Stimulated activated CD8-positive, alpha-beta memory T cell treated with anti-CD3 and anti-CD28 coated beads, Interleukin-12 subunit alpha, Interleukin-12 subunit beta, amount 100 ng/mL, for 24 hours (primary cell): ENCODE measurements around the gene NFE2L2.
"Not testable (repeated sequence)": the region's sequence is repeated elsewhere in the genome, so short reads cannot be mapped to it uniquely, and the experiment has no call there.

Experiments used
- DNase-seq: peaks from one replicate; pipeline ENCODE4 v3.0.0-alpha.2; 2020; ENCODE audit errors: extremely low read depth

NFE2L2 gene

DNA sequence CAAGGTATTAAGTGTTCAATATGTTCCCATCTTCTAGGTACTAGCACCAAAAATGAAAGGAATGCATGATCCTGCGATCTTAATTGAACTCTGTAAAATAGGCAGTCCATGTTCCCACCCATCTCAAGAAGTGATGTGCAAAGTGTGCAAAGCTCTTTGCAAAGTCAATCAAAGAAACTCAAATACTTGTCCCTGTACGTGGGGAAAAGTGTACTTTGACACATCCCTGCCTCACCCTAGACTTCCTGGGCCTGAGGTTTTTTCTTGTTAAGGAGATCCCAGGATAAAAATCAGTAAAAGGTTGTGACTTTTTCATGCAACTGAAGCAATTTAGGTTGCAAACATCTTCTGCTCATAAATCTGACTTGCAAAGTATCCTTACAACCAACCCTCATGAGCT, 26.6 kb downstream of the NFE2L2 start:
- no peak for DNase-seq

DNA sequence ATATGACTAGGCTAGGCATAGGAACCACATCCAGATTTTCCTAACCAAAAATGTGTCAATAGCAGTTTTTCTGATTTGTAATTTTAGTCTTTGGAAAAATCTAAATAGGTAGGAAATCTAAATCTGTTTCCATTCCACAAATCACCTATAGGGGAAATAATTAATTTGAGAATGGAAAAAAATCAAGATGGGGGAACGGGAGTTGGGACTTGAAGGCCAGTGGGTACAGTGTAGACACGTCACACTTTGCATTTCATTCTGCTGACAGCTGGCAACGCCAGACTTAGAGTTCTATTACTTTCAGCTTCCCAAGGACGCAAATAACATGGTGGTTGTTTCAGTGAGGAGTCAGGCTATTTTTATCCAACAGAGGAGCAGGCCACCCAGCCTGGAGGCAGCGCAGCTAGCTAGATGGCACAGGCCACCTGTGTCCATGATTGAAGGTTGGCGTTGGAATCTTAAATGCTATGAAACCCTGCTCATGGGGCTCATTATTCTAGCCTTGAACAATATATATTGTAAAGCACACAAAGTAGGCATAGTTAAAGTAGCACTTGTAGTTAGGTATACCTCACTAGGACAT, 28.6 kb downstream of the NFE2L2 start:
- no peak for DNase-seq

DNA sequence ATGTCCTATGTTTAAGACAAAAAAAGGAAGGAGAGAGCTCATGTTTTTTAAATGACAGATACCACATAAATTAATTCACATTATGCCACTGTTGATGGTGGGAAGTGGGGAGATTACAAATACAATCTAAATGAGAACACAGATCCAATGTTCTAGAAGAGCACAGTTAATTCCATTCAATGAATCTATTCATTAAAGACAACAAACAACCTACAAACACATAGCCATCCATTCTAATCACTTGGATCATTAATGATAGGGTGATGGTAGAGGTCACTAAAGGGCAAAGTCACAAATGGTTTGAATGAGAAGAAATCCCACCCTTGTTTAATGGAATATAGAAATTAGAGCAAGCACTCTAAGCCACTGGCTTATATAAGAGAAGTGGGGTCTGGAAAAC, 30.3 kb downstream of the NFE2L2 start:
- no peak for DNase-seq

DNA sequence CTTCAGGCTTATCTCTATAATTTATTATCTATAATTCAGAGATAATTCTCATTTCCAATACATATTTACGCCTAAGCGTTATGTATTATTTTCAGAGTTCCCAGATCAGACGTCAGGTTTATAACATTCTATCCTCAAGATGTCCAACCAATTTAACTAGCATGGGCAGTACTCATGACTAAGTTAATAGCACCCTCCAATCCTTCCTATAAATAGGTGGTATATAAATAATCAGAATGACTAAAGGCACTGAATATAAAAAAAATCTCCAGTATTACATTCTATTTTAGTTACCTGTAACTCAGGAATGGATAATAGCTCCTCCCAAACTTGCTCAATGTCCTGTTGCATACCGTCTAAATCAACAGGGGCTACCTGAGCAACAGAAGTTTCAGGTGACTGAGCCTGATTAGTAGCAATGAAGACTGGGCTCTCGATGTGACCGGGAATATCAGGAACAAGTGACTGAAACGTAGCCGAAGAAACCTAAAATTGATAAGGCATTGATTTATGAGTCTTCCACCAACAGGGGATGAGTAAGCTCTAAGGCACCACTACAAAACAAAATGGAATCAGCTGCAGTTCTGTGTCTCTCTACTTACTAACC, 32.3 kb downstream of the NFE2L2 start:
- no peak for DNase-seq

DNA sequence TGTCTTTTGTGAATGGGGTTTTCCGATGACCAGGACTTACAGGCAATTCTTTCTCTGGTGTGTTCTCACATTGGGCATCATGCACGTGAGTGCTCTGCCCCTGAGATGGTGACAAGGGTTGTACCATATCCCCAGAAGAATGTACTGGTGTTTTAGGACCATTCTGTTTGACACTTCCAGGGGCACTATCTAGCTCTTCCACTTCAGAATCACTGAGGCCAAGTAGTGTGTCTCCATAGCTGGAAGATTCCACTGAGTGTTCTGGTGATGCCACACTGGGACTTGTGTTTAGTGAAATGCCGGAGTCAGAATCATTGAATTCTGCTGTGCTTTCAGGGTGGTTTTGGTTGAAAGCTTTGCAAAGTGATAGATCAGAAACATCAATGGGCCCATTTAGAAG, 33.3 kb downstream of the NFE2L2 start:
- DNase-seq = no peak

DNA sequence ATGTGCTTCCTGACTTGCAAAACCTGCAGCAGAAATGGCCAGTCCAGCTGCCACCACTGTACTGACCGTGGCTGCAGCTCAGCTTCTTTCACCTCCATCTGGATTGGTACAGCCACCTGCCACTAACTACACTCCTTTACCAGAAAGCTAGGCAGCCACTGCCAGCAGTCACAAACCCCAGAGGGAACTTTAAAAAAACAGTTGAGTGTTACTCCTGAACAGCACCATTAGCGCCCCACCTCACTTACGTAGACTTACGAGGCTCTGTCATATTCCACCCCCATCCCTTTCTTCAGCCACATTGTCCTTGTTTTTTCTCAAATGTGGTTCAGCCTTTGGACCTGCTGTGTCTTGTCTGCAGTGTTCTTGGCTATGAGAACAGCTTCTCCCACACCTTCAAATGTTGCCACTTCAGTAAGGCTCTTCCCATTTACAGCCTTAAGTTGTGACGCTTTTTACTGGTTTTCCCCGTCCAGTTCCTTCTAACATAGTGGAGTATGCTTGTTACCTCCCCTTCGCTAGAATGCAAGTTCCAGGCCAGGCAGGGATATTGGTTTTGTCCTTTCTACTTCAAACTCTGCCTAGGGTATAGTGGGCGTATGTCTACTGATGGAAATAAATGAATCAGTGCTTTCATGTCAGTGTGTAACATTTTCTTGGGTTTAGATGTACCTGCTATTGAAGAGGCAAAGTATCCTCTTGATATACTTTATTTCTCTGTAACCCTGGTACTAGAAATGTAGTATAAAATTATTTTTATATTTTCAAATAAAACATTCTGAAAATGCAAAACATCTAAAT, 34.9 kb downstream of the NFE2L2 start:
- DNase-seq = no peak

DNA sequence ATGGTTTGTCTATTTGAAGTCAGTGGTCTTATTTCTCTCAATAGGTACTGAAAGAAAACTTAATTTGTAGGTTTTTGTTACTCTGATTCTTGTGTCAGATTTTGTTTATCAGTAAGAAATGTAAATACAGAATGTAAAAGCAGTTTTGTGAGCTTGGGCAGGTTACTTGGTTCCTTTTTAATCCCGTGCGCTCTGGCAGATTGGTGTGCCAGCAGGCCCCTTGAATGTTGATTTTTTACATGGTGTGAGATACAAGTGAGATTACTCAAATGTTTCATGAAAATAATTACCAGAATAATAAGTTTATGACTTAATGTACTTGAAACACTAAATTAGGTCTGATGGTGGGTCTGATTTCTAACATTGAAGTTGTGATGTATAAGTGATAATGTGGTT, 38.6 kb downstream of the NFE2L2 start:
- DNase-seq = no peak

DNA sequence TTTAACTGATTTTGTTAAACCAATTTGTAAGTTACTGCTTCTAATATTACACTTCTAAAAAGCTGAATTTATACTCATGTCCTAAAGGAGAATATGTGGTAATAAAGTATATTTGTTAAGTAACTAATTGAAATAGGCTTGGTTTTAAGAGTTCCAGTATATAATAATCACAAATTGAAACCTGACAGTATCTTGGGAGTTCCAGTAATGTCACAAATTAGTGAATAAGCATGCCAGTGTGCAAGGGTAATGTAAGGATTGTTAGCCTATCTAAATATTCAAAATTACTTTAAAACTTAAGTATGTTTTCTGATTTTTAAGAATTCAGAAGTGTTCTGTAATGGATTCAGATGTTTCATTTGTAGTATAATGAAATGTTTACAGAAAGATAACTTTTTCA, 41.1 kb downstream of the NFE2L2 start:
- DNase-seq = not testable (repeated sequence)

DNA sequence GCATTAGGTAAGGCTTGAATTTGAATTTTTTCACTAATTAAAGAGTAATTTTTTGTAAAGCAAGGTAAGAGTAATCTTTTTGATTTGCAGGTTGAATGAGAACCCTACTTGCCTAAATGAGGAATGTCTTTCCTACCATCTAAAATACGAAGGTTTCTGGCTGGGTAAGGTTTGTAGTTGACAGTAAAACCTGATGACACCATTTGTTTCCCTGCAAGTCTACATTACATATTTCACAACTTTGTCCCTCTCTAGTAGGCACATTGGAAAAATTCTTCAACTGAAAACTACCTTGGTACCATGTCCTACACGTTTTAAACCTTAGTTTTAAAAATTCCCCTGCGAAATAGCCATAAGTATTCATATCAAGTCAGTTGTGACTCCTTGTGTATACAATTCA, 42.6 kb downstream of the NFE2L2 start:
- DNase-seq = no peak

DNA sequence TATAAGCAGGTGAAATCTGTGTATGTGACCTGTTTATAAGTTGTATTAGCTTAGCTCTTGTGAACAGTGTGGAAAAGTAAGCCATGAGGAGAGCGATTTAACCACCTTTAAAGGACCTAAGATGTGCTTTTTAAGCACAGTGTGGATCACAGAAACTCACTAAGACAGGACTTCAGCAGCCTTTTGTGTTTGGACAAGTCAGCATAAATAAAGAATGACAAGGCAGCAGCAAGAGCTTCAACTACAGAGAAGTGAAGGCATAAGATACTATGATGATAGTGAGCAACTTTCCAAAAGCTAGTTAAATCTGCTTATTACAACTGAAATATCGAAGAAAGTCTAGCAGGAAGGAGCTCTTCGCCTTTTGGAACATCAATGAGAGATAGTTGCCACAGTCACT, 43.0 kb downstream of the NFE2L2 start:
- no peak for DNase-seq

DNA sequence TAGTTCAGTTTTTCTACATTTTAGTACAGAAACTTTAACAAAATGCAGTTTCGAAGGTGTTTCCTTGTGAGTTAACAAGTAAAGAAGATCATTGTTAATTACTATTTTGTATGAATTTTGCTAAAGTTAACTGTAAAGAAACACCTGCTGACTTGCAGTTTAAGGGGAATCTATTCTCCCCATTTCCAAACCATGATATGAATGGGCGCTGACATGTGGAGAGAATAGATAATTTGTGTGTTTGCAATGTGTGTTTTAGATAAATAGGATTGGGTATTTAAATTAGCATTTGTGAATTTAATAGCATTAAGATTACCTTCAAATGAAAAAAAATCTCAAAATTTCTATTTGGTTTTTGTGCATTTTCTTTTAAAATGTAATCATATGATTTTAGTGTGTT, 44.7 kb downstream of the NFE2L2 start:
- DNase-seq = not testable (repeated sequence)

DNA sequence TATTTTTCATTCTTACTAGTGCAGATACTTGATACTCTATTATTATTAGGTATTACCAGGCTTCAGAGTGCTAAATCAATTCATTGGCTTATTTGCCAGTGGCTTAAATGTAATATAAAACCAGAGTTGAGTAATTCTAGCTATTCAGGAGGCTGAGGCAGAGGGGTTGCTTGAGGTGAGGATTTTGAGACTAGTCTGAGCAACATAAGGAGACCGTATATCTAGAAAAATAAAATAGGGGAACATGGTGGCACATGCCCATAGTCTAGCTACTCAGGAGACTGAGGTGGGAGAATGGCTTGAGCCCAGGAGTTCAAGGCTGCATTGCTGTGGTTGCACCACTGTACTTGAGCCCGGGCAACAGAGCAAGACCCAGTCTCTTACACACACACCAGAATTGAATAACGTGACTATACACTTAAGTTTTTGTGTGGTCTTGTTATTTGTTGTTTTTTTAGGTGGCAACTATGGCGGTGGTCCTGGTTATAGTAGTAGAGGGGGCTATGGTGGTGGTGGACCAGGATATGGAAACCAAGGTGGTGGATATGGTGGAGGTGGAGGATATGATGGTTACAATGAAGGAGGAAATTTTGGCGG, 47.2 kb downstream of the NFE2L2 start:
- DNase-seq = no peak

DNA sequence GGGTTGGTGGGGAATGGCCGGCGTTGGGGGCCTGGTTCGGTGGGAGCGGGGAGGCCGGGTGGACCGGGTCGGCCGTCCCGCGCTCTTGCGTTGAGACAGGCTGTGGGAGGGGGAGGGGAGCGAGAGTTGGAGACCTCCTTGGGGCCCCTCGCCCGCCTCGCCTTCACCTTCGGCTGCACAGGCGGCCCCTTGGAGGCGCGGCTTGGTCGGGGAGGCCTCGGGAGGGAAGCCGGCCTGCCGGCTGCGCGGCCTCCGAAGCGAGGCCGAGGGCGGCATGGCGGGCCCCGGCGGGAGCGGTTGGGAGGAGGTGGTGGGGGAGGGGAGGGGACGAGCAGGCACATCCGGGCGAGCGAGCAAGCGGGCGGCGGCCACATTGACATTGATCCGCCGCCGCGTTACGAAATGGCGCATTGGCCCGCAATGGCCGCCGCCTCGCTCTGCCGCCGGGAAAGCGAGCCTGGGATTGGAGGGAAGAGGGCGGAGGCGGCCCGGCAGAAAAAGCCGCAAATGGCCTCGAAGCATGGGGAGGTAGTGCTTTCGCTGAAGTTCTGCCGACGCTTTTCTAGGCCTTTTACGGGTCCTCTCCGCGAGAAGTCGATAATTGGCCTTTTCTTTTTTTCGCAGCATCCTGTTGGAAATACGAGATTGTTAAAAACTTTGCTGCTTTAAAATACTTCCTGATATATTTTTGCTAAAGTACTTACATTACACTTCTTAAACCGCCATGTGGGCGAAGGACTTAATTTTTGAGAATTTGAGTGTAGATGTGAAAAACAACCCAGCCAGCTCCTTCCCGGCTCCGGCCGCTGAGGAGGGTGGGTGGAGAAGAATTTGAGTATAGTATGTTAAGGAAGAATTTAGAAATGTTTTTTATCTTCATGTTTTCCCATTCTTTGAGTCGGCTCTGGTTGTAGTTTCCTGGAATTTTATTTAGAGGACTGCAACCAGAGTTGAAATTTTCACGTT, 51.4 kb downstream of the NFE2L2 start:
- peak; percentile 86 for DNase-seq

DNA sequence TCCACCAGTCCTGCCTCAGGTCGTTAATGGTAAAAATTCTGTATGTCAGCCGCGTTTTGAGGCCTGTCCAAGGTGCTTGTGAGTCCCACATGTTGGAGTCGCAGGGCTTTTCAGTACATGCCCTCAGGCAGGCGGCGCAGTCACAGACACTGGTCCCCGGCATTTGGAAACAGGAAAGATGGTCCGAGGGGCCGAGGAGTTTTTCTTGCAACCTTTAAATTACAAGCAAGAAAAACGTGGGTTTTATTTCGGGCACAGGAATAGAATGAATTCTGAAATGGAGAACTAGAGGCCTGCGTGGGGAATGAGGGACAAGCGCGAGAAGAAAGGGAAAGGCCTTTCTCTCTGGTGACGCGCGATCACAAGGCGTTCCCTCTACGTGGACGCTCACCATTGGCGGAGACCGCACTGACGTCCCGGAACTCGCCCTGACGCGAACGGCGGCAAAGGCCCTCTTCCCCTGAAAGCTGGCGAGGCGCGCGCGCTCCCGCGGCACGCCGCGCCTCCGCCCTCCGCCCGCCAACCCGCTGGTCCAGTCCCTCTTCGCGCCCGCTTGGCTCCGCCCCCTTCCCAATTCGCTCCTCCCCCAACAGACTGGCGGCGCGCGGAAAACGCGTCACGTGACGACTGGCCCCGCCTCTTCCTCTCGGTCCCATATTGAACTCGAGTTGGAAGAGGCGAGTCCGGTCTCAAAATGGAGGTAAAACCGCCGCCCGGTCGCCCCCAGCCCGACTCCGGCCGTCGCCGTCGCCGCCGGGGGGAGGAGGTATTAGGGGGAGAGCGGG, 52.2 kb downstream of the NFE2L2 start, which contains the start of gene HNRNPA3:
HNRNPA3 (plus strand) TSS at position 689 of the 785 bp plus-strand sequence; CDS start at position 695, 6 bp downstream.
- DNase-seq = peak; percentile 97

DNA sequence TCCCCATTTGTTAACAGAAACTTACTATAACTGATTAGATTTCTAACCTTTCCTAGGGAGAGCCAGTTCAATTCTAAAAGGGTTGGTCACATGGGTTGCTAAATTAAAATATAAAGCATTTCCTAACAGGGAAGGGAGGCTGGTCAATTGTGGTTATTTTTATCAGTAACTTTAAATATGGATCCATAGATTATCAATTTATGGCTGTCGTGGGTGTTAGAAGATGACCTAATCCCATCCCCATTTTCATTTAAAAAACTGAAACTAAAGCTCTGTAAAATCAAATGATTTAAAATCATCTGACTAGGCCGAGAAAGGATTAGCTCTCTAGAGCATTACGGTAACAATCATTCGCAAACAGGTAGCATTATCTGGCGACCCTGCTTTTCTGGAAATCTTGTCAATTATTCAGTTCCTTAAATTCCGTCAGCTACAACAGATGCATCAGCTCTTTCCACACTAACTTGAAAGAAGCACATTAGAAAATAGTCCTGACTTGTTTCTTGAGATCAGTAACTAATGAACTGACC, 52.9 kb downstream of the NFE2L2 start:
- no peak for DNase-seq

DNA sequence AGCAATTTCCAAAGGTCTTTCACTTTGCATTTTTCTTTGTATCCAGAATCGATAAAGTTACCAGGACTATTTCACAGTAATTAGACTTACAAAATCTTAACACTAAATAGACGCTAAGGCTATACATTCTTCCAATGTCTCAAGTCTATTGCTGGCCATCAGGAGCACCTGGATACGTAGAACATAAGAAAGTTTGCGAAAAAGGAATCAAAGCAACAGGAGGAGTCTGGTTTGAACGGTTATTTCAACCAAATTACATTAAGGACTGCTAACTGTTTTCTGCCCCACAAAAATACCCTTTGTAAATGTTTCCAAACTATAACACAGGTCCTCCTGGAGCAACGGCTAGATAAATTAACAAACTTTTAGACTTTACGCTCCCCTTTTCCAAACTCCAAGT, 53.4 kb downstream of the NFE2L2 start:
- no peak for DNase-seq

DNA sequence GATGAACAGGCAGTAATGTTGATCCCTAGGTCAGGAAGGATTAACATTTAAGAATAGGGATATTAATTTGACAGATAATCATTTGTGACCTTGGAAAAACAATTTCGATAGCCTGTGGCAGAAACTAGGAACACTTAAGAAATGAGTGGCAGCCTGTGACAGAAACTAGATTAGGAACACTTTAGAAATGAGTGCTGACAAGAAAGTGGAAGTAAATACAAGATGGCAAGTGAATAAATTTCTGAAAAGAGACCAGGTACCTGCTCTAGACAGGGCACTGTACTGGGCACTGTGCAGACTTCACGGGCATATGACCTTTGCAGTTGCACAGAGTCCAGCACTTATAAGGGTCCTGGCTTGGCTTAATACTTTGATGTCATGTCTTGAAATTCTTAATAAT, 57.4 kb downstream of the NFE2L2 start:
- DNase-seq = no peak

DNA sequence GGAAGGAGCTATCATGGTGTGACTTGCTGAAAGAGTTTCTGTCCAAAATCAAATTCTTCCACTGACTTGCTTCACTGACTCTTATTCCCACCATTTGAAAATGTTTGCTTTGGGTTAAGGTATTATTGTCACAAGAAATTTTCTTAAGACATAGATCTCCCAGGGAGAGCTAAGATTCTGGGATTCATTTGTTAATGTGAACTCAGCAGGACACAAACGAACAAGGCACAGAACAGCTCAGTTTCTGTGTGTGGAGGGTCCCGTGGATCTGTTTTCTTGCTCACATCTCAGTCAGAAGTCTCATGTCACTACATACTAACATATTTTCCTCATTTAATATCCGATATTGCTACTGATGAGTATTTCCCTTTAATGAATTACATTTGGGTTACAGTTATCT, 60.1 kb downstream of the NFE2L2 start:
- DNase-seq = no peak

DNA sequence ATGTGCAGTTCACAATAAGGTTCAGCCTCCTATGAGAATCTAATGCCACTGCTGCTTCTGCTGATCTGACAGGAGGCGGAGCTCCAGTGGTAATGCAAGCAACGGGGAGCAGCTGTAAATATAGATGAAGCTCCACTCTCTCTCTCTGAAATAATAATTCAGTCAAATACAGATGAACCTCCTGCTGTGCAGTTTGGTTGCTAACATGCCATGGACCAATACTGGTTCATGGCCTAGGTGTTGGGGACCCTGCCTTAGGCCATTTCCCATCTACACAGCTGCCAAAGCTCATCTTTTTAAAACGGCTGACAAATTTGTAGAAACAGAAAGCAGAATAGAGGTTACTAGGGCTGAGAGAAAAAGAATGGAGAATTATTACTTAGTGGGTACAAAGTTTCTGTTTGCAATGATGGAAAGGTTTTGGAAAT, 62.6 kb downstream of the NFE2L2 start:
- no peak for DNase-seq

DNA sequence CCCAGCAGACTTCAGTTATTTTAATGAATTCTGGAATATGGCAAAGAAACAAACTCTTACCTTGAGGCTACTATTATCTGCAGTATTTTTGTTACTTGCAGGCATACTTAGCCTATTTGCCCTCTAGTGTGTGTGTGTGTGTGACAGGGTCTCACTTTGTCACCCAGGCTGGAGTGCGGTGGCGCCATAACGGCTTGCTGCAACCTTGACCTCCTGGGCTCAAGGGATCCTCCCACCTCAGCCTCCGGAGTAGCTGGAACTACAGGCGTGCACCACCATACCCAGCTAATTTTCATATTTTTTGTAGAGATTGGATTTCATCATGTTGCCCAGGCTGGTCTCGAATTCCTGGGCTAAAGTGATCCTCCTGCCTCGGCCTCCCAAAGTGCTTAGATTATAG, 64.1 kb downstream of the NFE2L2 start:
- not testable (repeated sequence) for DNase-seq
